ENCODE measurements around the gene CIDEA. TPM values are rescaled to one million over a fixed set of nuclear protein-coding genes. Genes with fewer than 3 reads are reported as not detected.

CIDEA gene
- total and polyA plus RNA-seq, 2 experiments from 2014 or later, result not detected

DNA sequence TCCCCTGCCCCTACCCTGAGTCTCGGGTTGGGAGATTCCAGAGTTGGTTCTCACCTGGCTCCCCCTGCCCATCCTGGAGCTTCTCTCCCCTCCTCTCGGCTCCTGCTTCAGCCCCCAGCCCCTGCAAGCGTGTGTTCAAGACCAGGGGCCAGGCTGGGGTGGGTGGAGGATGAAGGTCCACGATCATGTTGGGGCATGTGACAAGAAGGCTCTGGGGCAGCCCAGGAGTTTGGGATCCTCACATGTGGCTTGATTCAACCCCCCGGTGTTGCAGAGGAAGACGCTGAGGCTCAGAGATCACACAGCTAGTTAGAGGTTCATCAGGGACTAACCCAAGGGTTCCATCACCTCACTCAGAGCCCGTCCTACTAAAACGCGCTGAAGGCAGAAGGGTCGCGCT lies 39.7 kb downstream of the CIDEA start:
- Histone ChIP-seq H3K27ac (no peak overlapping the region), H3K4me1 (ENCODE audit: low read depth) (peaks cover 4% of the 10 kb centered on the region), H3K9me3 (ENCODE audit: low read depth) (no peaks in the 10 kb centered on the region), H3K27me3 (no peaks in the 10 kb centered on the region), H3K36me3 (no peaks in the 10 kb centered on the region), H3K4me3 (no peak overlapping the region)
- DNase-seq (ENCODE audit: low read depth in 1 of 2, low spot score in 1 of 2), result no peak
- TF ChIP-seq, protein P1, sequence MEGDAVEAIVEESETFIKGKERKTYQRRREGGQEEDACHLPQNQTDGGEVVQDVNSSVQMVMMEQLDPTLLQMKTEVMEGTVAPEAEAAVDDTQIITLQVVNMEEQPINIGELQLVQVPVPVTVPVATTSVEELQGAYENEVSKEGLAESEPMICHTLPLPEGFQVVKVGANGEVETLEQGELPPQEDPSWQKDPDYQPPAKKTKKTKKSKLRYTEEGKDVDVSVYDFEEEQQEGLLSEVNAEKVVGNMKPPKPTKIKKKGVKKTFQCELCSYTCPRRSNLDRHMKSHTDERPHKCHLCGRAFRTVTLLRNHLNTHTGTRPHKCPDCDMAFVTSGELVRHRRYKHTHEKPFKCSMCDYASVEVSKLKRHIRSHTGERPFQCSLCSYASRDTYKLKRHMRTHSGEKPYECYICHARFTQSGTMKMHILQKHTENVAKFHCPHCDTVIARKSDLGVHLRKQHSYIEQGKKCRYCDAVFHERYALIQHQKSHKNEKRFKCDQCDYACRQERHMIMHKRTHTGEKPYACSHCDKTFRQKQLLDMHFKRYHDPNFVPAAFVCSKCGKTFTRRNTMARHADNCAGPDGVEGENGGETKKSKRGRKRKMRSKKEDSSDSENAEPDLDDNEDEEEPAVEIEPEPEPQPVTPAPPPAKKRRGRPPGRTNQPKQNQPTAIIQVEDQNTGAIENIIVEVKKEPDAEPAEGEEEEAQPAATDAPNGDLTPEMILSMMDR (IDR thresholded peaks at IDR 0.05; ENCODE audit: low read depth, low read length), result no peak

- DNase-seq (ENCODE audit: low read depth in 1 of 2, low spot score in 1 of 2), result no peak
- no peak overlapping the region for H3K27ac ChIP-seq
- H3K4me1 ChIP-seq (ENCODE audit: low read depth), result no peaks in the 10 kb centered on the region
- H3K9me3 ChIP-seq (ENCODE audit: low read depth), result no peaks in the 10 kb centered on the region
- no peaks in the 10 kb centered on the region for H3K27me3 ChIP-seq
- TF ChIP-seq, protein P1 (IDR thresholded peaks at IDR 0.05; ENCODE audit: low read depth, low read length), result no peak
- no peaks in the 10 kb centered on the region for H3K36me3 ChIP-seq
- H3K4me3 ChIP-seq, result no peak overlapping the region
Measured at GRCh38 chr18:12295389-12296086, 41.4 kb downstream of the CIDEA start.

- Histone ChIP-seq H3K4me3 (no peak overlapping the region), H3K27ac (no peak overlapping the region), H3K27me3 (no peaks in the 10 kb centered on the region), H3K36me3 (no peaks in the 10 kb centered on the region), H3K9me3 (ENCODE audit: low read depth) (no peaks in the 10 kb centered on the region), H3K4me1 (ENCODE audit: low read depth) (peaks cover 3% of the 10 kb centered on the region)
- no peak for DNase-seq (ENCODE audit: low read depth in 1 of 2, low spot score in 1 of 2)
- TF ChIP-seq, protein P1 (IDR thresholded peaks at IDR 0.05; ENCODE audit: low read depth, low read length), result no peak
Measured at GRCh38 chr18:12296087-12296403, 41.9 kb downstream of the CIDEA start.

DNA sequence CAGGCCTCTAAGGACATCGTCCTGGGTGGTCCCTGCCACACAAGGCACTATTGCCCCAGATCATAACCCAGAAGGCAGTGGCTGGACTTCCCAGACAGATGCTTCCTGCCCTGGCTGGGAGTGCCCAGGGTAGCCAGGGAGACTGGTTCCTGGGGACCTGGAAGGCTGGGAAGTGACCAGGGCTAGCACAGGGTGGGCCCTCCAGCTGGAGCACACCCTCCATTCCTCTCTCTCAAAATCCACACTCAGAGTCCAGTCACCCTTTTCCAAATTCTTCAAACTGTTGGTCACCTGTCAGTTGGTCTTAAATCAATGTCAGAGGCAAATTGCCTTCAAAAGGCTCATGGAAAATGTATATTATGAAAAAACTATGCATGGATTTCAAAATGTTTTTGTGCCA lies 42.3 kb downstream of the CIDEA start:
- Histone ChIP-seq H3K4me3 (no peak overlapping the region), H3K4me1 (ENCODE audit: low read depth) (peaks cover 7% of the 10 kb centered on the region), H3K27me3 (no peaks in the 10 kb centered on the region), H3K9me3 (ENCODE audit: low read depth) (no peaks in the 10 kb centered on the region), H3K36me3 (no peaks in the 10 kb centered on the region), H3K27ac (no peak overlapping the region)
- no peak for DNase-seq (ENCODE audit: low read depth in 1 of 2, low spot score in 1 of 2)
- TF ChIP-seq, protein P1 (IDR thresholded peaks at IDR 0.05; ENCODE audit: low read depth, low read length), result no peak

GRCh38 chr18:12299862-12300261 lies 45.7 kb downstream of the CIDEA start:
- Histone ChIP-seq H3K27ac (no peak overlapping the region), H3K27me3 (no peaks in the 10 kb centered on the region), H3K9me3 (ENCODE audit: low read depth) (no peaks in the 10 kb centered on the region), H3K4me3 (no peak overlapping the region), H3K36me3 (no peaks in the 10 kb centered on the region), H3K4me1 (ENCODE audit: low read depth) (peaks cover 21% of the 10 kb centered on the region)
- TF ChIP-seq, protein P1 (IDR thresholded peaks at IDR 0.05; ENCODE audit: low read depth, low read length), result no peak
- DNase-seq (ENCODE audit: low read depth in 1 of 2, low spot score in 1 of 2), result no peak

Measured in cardiac muscle cell (in vitro differentiated cells and primary cell).